CD14-positive monocyte (primary cell): ENCODE results near the gene PTPRN2. TPM values are rescaled to one million over a fixed set of nuclear protein-coding genes. Genes with fewer than 3 reads are reported as not detected.

ENCODE experiments used
- DNase-seq, 3 donors: peaks; one replicate each; pipeline ENCODE4 v3.0.0-alpha.2; 2011 to 2022
- H2AFZ ChIP-seq: 2 replicates; pipeline ENCODE4 v1.6.0; 2012; ENCODE audit warnings: mild to moderate bottlenecking, low read depth, low read length, inconsistent platforms; ENCODE audit not compliant: insufficient read depth, poor library complexity, severe bottlenecking
- H3K27ac ChIP-seq, 2 donors: 1 replicate in 1 of 2; 2 replicates in 1 of 2; pipeline ENCODE4 v1.5.1; 2012 to 2013; ENCODE audit warnings: low read length in 2 of 2, control low read depth in 1 of 2, inconsistent platforms in 1 of 2, low read depth in 1 of 2, mild to moderate bottlenecking in 1 of 2
- H3K27me3 ChIP-seq, 2 donors: one replicate each; pipeline versions ENCODE4 v1.6.0 to v1.6.1; 2011 to 2013; ENCODE audit warnings: low read length in 2 of 2; ENCODE audit not compliant: control insufficient read depth in 2 of 2, insufficient read depth in 2 of 2
- H3K36me3 ChIP-seq, 2 donors: replicated peaks in 1 of 2; 1 replicate in 1 of 2; 2 replicates in 1 of 2; pipeline versions ENCODE4 v1.5.1 to v1.6.1; 2012 to 2013; ENCODE audit warnings: low read length in 2 of 2, control low read depth in 1 of 2, inconsistent platforms in 1 of 2, mild to moderate bottlenecking in 1 of 2; ENCODE audit not compliant: insufficient read depth in 2 of 2, control insufficient read depth in 1 of 2
- H3K4me1 ChIP-seq, 2 donors: 1 replicate in 1 of 2; 2 replicates in 1 of 2; pipeline versions ENCODE4 v1.5.1 to v1.6.1; 2012 to 2013; ENCODE audit warnings: low read length in 2 of 2, control low read depth in 1 of 2, inconsistent platforms in 1 of 2, mild to moderate bottlenecking in 1 of 2, moderate library complexity in 1 of 2; ENCODE audit not compliant: insufficient read depth in 2 of 2, control insufficient read depth in 1 of 2
- H3K4me2 ChIP-seq: replicated peaks from 2 replicates; pipeline ENCODE3; 2012; ENCODE audit warnings: low read length, moderate library complexity, mild to moderate bottlenecking; ENCODE audit not compliant: poor library complexity, severe bottlenecking; ENCODE audit errors: extremely low read depth
- H3K4me3 ChIP-seq, 3 experiments: fragments of 200-600 bp in 1 of 3; sonication (generic) in 1 of 3; replicated peaks in 1 of 3; 1 replicate in 2 of 3; 2 replicates in 1 of 3; pipeline ENCODE4 v1.5.1; 2011 to 2013; ENCODE audit warnings: low read length in 3 of 3, mild to moderate bottlenecking in 3 of 3, control low read depth in 2 of 3, low read depth in 2 of 3, inconsistent platforms in 1 of 3, moderate library complexity in 1 of 3
- H3K79me2 ChIP-seq: 2 replicates; pipeline ENCODE4 v1.6.0; 2012; ENCODE audit warnings: mild to moderate bottlenecking, control low read depth, inconsistent platforms, low read length, moderate library complexity; ENCODE audit not compliant: insufficient read depth
- H3K9ac ChIP-seq: 2 replicates; pipeline ENCODE4 v1.6.0; 2017; ENCODE audit warnings: low read length, mild to moderate bottlenecking; ENCODE audit not compliant: insufficient read depth, poor library complexity, severe bottlenecking
- H3K9me3 ChIP-seq, 2 donors: replicated peaks in 1 of 2; 1 replicate in 1 of 2; 2 replicates in 1 of 2; pipeline versions ENCODE4 v1.5.1 to v1.6.1; 2012 to 2013; ENCODE audit warnings: low read length in 2 of 2, control low read depth in 1 of 2; ENCODE audit not compliant: control insufficient read depth in 1 of 2, insufficient read depth in 1 of 2
- H4K20me1 ChIP-seq: 2 replicates; pipeline ENCODE4 v1.6.0; 2012; ENCODE audit warnings: mild to moderate bottlenecking, low read length, control low read depth, moderate library complexity; ENCODE audit not compliant: insufficient read depth
- H3K27ac Mint-ChIP-seq, 7 donors: one replicate each; pipeline ENCODE4 v1.8.0; 2020; ENCODE audit warnings: mild to moderate bottlenecking in 7 of 7, mixed read lengths in 7 of 7, moderate library complexity in 6 of 7, inconsistent platforms in 2 of 7
- H3K27me3 Mint-ChIP-seq, 3 donors: one replicate each; pipeline ENCODE4 v1.8.0; 2021 to 2022; ENCODE audit warnings: low read depth in 3 of 3, mild to moderate bottlenecking in 3 of 3, mixed read lengths in 3 of 3, moderate library complexity in 3 of 3, inconsistent platforms in 1 of 3
- H3K36me3 Mint-ChIP-seq, 2 donors: one replicate each; pipeline ENCODE4 v1.8.0; 2020; ENCODE audit warnings: mixed read lengths in 2 of 2, inconsistent platforms in 1 of 2, mild to moderate bottlenecking in 1 of 2
- H3K4me1 Mint-ChIP-seq: one replicate; pipeline ENCODE4 v1.8.0; 2020; ENCODE audit warnings: mild to moderate bottlenecking, mixed read lengths
- H3K4me3 Mint-ChIP-seq, 2 donors: one replicate each; pipeline ENCODE4 v1.8.0; 2020; ENCODE audit warnings: mild to moderate bottlenecking in 2 of 2, mixed read lengths in 2 of 2, moderate library complexity in 1 of 2
- H3K9me3 Mint-ChIP-seq, 7 donors: one replicate each; pipeline ENCODE4 v1.8.0; 2020 to 2022; ENCODE audit warnings: mixed read lengths in 7 of 7, mild to moderate bottlenecking in 6 of 7, moderate library complexity in 6 of 7, inconsistent platforms in 2 of 7
- WGBS: methylation state at CpG from one replicate; pipeline ENCODE4 v1.1.5; 2013; ENCODE audit warnings: missing lambda C conversion rate; ENCODE audit not compliant: insufficient coverage; 5-methylcytosine and 5-hydroxymethylcytosine counted together
- intact Hi-C, 2 donors: fragments of 100-400 bp; cut with micrococcal nuclease; formaldehyde crosslinking; loops; one replicate each; pipeline versions ENCODE4 v1.15.0 to v1.15.1; 2023
- polyA plus RNA-seq, 3 donors: library from polyadenylated mRNA; depleted of rRNA in 1 of 3; unstranded in 2 of 3; stranded (reverse) in 1 of 3; fragments of 300-500 nt in 2 of 3; fragments of >200 nt in 1 of 3; fragmentation: Illumina TruSeq in 2 of 3; gene quantifications; 1 replicate in 2 of 3; 2 replicates in 1 of 3; pipeline ENCODE4 v1.2.3, GENCODE V29; 2012 to 2021
- TF ChIP-seq, protein P1 (sequence below): fragments of 200-600 bp; IDR thresholded peaks from one replicate; pipeline ENCODE4 v1.8.0; 2022; ENCODE audit warnings: antibody characterized with exemption, mild to moderate bottlenecking

The PTPRN2 gene
- polyA plus RNA-seq, 3 donors = 0.25 to 1.4 (median 0.97) TPM

DNA sequence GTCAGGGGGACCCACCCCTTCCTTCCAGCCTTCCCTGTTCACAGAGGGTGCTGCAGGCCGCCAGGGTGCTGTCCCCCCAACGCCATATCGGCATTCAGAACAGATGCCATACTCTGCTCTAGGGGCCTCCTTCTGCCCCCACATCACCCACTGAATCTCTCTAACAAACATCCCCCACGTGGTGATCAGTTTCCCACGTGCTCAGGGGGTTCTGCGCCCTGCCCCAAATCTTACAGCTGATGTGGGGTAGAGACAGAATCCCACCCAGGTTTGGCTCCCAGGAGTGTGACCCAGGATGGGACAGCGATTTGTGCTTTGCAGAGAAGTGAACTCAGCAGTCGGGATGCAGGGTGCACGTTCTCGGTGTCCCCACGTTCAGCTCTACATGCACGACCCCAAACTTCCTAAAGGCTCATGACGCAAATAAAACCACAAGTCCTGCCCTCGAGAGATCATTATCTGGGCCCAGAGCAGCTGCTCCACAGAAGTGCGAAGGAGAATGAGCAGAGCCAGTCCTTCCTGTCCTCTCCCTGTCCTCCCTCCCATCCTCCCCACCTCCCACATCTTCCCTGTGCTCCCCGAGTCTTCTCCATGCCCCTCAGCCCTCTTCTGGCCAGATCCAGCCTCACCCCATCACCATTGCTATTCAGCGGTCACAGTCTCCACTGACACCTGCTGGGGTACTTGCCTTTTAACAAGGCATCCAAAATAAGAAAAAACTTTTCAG, 827.5 kb downstream of the PTPRN2 start:
- Mint-ChIP-seq H3K27me3 (peaks cover 2 to 17% (median 5%) of the 10 kb centered on the region in 3 donors), H3K4me3 (no peak overlapping the region), H3K4me1 (no peaks in the 10 kb centered on the region), H3K27ac (no peak overlapping the region), H3K36me3 (no peaks in the 10 kb centered on the region), H3K9me3 (peaks cover 3 to 10% (median 6%) of the 10 kb centered on the region in 7 donors)
- Histone ChIP-seq H3K9ac (no peak overlapping the region), H3K27ac (no peak overlapping the region), H3K79me2 (no peaks in the 10 kb centered on the region), H3K9me3 (peaks cover 0 to 10% of the 10 kb centered on the region in 2 donors), H3K4me1 (no peaks in the 10 kb centered on the region), H3K36me3 (no peaks in the 10 kb centered on the region), H4K20me1 (no peaks in the 10 kb centered on the region), H3K27me3 (no peaks in the 10 kb centered on the region), H2AFZ (no peak overlapping the region), H3K4me3 (no peak overlapping the region), H3K4me2 (no peak overlapping the region)
- intact Hi-C loops = loop anchor here in 1 of 2 donors (10.0 kb wide), 1 partner anchor 115 kb away; no protein-coding TSS in a partner anchor
- DNase-seq = no peak
- TF ChIP-seq, protein P1, sequence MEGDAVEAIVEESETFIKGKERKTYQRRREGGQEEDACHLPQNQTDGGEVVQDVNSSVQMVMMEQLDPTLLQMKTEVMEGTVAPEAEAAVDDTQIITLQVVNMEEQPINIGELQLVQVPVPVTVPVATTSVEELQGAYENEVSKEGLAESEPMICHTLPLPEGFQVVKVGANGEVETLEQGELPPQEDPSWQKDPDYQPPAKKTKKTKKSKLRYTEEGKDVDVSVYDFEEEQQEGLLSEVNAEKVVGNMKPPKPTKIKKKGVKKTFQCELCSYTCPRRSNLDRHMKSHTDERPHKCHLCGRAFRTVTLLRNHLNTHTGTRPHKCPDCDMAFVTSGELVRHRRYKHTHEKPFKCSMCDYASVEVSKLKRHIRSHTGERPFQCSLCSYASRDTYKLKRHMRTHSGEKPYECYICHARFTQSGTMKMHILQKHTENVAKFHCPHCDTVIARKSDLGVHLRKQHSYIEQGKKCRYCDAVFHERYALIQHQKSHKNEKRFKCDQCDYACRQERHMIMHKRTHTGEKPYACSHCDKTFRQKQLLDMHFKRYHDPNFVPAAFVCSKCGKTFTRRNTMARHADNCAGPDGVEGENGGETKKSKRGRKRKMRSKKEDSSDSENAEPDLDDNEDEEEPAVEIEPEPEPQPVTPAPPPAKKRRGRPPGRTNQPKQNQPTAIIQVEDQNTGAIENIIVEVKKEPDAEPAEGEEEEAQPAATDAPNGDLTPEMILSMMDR = no peak
- 23% methylated on average over 12 of the region's 17 CpGs for WGBS

GRCh38 chr7:157759246-157759805, 828.3 kb downstream of the PTPRN2 start:
- intact Hi-C loops = no loop called here
- H3K9me3 Mint-ChIP-seq = peaks cover 0 to 9% (median 2%) of the 10 kb centered on the region in 7 donors
- WGBS = 91% methylated on average over 16 of the region's 19 CpGs
- Histone ChIP-seq H3K27ac (no peak overlapping the region), H3K4me2 (no peak overlapping the region), H3K79me2 (no peaks in the 10 kb centered on the region), H4K20me1 (no peaks in the 10 kb centered on the region), H3K9ac (no peak overlapping the region), H3K4me1 (no peaks in the 10 kb centered on the region), H3K9me3 (peaks cover 0 to 10% of the 10 kb centered on the region in 2 donors), H3K36me3 (no peaks in the 10 kb centered on the region), H2AFZ (no peak overlapping the region), H3K27me3 (no peaks in the 10 kb centered on the region), H3K4me3 (no peak overlapping the region)
- no peaks in the 10 kb centered on the region for H3K4me1 Mint-ChIP-seq
- H3K27me3 Mint-ChIP-seq = peaks cover 2 to 17% (median 5%) of the 10 kb centered on the region in 3 donors
- H3K4me3 Mint-ChIP-seq = no peak overlapping the region
- no peaks in the 10 kb centered on the region for H3K36me3 Mint-ChIP-seq
- DNase-seq = no peak
- H3K27ac Mint-ChIP-seq = no peak overlapping the region
- TF ChIP-seq, protein P1 = no peak
